GM04504 (cell line): ENCODE data around the gene ZBTB7C.

Experiments
- DNase-seq: peaks from one replicate; pipeline ENCODE4 v3.0.0-alpha.2; 2012; ENCODE audit warnings: low read depth

Gene ZBTB7C

GRCh38 chr18:48020337-48021250 is 388.6 kb downstream of the ZBTB7C start:
- no peak for DNase-seq

DNA sequence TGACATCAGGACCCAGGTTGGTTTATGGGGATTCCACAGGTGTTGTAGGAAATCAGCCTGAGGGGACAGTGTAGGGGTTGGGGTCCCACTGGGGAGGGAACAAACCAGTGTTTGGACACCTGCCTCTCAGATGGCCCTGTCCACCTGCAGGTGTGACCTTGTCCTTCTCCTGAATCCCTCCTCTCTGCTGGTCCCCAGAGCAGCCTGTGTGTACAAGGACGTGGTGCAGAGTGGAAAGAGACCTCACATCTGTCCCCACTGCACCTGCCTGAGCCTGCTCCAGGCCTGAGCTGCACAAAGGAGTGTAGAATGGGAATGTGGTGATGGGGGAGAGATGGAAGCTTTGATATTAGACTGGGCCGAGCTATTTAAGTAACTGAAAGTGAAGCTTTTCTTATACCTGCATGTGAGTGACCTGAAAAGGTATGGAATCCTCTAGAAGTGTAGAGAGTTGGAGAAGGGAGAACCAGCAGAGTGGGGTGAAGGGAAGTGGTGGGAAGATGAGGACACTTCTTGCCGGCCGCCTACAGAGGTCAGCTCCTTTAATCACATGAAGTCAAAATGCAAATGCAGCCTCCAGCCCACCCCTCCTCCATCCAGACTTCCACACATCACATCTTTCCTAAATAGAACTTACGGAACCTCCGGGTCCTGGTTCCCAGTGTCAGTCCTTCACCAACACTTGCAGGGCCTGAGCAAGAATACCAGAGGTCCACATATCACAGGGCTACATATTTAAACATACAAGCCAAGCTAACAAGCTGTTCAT is 389.4 kb downstream of the ZBTB7C start:
- DNase-seq = no peak

GRCh38 chr18:48018851-48019250 is 390.3 kb downstream of the ZBTB7C start:
- no peak for DNase-seq

DNA sequence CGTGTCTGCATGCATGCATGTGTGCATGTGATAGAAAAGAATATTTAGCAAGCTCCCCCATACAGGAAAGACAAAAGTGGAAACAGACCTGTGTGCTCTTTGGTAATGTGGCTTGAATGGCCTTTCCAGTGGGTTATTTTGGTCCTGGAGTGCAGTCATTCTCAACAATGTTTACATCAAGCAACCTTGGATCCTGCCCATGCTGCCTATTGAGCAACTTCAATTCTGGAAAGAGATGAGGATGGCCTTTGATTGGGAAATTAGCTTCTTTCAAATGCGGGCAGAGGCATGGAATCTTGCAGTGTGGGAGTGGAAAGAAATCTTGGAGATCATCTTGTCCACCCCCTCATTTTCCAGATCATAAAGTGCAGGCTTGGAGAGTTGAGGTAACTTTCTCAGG is 391.5 kb downstream of the ZBTB7C start:
- no peak for DNase-seq

DNA sequence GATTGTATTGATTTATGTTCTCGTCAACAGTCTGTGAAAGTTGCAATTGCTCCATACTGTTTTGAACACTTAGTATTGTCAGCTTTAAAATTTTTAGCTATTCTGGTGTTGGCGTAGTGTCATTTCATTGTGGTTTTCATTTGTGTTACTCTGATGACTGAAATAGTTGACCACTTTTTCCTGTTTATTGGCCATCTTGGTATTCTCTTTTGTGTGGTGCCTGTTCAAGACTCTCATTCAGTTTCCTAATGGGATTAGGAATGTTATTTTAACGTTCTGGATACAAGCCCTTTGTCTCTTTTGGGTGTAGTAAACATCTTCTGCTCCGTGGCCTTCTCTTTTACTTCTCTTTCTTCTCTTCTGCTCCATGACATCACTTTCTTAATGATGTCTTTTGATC is 396.0 kb downstream of the ZBTB7C start:
- DNase-seq = no peak

- no peak for DNase-seq
Observed at GRCh38 chr18:48011926-48012465, 397.2 kb downstream of the ZBTB7C start.

DNA sequence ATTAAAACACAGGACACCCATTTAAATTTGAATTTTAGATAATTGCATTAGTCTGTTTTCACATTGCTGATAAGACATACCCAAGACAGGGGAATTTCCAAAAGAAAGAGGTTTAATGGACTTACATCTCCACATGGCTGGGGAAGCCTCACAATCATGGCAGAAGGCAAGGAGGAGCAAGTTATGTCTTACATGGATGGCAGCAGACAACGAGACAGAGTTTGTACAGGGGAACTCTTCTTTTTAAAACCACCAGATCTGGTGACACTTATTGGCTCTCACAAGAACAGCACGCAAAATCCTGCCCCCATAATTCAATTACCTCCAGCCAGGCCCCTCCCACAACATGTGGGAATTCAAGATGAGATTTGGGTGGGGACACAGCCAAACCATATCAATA is 398.9 kb downstream of the ZBTB7C start:
- DNase-seq = no peak

DNA sequence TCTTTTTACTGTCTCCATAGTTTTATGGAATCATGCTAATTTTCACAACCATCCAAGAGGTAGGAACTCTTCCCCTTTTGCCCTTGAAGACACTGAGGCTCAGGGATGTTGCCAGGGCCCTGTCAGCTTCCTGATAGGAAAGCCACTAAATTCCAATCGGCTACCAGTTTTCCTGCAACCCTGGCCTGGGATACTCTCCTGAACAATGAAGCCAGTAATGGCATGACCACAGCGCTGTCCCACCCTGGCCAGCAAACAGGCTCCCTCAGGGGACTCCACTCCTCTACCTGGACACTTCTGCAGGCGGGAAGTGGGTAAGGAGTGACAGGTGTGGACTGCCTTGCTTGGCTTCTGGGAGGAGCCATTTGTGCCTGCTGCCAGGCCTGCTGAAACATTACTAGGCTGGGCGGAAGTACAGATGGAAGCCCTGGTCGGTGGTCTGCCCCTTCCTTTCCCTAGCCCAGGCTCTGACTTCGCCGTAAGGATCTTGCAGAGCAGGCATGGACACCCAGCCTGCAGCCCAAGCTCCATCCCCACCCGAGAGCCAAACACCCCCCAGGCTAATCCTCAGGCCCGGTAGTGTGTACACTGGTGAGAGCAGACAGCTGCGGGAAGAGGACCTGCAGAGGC is 400.0 kb downstream of the ZBTB7C start:
- no peak for DNase-seq

- no peak for DNase-seq
Observed at GRCh38 chr18:48007955-48008701, 401.1 kb downstream of the ZBTB7C start.

GRCh38 chr18:48007381-48007780 is 401.8 kb downstream of the ZBTB7C start:
- no peak for DNase-seq

DNA sequence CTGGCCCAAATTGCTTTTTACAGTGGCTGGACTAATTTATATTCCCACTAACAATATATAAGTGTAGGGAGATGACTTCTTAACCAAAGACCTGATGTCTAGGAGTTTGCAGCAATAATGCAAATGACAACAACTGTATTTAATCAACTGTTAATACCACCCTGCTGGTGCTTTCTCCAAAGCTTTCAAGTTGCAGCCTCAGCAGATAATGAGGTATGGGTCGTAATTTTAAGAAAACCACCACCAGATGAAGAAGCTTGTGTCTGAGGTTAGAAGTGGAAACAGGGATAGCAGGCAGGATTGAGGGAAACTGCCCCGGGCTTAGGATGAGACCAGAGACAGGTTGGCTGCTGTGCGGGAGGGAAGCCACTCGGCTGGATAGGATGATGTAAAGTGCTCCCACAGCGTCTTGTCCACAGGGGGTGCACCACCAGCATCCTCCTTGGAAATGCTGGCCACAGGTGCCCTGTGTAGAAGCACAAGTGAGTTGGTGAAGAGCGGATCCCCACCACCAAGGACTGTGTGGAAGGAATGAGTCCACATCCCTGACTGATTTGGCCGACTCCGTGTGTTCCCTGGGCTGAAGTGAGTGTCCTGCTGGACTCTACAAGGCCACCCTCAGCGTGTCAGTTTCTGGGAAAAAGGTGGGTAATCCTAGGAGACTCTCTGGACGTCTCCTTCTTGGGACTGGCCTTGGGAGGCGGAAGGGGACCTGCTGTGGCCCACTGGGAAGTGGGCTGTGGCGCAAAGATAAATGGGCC is 402.6 kb downstream of the ZBTB7C start:
- no peak for DNase-seq

DNA sequence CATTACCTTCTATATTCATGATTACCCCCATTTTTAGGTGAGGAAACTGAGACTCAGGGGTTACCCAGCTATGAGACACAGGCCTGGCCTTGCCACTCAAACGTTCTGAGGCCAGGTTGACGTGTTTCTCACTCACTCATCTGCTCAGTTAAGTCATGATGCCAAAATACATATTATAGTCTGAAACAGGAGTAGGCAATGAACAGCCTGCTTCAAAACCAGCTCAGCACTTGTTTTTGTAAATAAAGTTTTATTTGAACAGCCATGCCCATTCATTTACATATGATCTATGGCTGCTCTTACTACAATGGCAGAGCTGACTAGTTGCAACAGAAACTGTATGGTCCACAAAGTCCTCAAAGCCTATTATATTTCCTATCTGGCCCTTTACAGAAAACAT is 404.6 kb downstream of the ZBTB7C start:
- no peak for DNase-seq

DNA sequence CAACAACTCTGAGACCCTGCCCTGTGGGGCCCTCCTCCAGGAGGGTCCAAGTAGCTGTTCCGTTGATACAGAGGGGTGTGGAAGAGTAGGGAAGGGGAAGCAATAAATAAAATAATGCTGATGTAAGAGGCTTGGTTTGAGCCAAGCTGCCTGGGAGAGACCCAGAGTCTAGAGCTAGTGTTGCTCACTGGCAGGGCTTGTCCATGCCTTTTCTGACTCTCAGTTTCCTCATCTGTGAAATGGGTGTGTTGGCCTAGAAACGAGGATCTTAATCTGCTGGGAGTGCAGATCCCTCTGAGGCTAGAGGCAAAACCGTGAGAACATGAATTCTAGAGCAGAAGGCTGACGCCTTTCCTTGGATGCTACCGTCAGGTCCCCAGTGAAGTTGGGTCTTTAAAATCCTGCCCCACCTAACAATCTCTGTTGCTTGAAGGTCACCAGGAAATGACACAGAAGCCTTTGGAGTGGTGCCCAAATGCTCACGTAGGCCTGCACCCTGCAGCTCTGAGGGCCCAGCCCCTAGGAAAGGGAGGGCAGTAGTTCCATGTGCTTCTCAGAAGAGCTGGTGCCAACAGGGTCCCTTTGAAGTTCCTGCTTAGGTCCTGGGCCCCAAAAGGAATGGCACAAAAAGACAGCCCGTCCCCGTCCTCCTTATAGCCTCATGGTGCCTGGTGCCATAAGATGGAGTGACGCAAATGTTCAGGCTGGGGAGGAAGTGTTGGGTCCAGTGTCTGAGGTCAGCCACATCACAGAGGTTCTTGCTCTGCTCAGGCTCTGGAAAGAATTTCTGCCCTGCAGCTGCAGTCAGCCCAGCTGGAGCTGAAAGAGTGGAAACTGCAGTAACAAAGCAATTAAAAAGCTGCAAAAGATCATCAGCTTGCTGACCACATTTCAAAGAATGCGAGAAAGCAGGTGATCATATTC is 405.5 kb downstream of the ZBTB7C start:
- DNase-seq = no peak

DNA sequence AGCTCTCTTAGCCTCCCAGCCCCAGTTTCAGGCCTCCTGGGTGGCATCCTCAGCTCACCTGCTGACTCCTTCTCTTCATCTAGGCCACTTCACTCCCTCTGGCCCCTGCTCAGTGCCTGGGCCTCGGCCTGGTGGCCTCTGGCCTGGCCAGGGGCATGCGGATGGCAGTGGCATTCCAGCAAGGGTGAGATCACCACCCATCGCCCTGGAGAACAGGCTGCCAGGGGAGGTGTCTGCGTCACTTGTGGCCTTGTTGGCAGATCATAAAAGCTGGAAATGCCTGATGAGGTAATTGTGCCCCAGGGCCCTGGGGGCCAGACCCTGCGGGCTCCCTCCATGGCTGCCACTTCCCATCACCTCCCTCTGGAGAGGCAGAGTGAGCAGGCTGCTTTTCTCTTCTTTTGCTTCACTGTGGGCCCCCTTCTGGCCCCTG is 406.2 kb downstream of the ZBTB7C start:
- DNase-seq = peak; percentile 13

DNA sequence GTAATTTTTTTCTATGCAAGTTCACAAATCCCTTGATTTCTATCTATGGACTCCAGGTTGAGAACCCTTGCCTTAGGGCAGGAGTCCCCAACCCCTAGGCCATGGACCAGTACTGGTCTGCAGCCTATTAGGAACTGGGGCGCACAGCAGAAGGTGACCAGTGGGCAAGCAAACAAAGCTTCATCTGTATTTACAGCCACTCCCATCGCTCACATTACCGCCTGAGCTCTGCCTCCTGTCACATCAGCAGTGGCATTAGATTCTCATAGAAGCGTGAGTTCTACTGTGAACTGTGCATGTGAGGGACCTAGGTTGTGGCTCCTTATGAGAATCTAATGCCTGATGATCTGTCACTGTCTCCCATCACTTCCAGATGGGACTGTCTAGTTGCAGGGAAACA is 408.5 kb downstream of the ZBTB7C start:
- no peak for DNase-seq

DNA sequence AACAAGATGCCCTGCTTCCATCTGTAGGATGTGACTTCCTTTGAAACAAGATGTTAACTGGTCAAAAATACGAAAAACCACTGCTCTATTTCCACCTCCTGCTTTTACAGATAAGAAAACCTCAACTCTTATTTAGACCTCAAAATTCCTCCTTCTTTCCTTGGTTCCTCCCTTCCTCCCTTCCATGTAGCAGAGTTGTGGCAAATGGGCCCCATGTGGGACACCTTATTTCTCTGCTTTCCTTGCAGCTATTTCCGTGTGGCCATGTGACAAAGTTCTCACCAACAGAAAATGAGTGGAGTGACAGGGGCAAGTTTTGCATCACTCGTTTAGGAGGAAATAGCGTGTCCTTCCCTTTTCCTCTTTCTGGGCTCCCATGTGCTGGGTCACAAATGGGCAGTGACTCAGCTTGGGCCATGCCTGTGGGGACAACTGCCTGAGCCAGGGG is 409.4 kb downstream of the ZBTB7C start:
- DNase-seq = no peak

- no peak for DNase-seq
Observed at GRCh38 chr18:47997338-47997780, 411.8 kb downstream of the ZBTB7C start.

- no peak for DNase-seq
Observed at GRCh38 chr18:47996091-47996541, 413.1 kb downstream of the ZBTB7C start.

GRCh38 chr18:47995654-47996053 is 413.5 kb downstream of the ZBTB7C start:
- DNase-seq = no peak

DNA sequence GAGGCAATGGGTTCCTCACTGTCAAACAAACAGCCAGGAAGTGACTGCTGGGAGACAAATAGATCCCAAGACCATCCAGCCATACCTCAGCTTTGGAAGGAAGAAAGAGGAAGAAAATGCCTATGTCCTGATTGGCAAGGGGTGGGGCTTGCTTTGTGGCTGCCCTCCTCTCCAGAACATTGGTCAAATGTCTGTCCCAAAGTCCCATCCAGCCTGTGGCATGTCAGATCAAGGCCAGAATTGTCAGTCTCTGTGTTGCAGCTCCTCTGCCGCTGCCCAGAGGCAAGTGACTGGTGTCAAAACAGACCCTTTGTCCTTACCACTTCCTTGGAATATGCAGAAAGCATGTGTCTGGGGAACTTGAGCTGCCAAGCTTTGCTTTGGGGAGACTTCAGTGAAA is 415.8 kb downstream of the ZBTB7C start:
- DNase-seq = no peak
